ENCODE measurements around the gene HEXIM1.

HEXIM1 gene

GRCh38 chr17:45149669-45150664 lies 1.7 kb downstream of the HEXIM1 start:
- H3K9me3 ChIP-seq (ENCODE audit: low read depth, low read length) = no peaks in the 10 kb centered on the region

GRCh38 chr17:45150911-45151809 lies 2.9 kb downstream of the HEXIM1 start:
- Histone ChIP-seq H3K9me3 (ENCODE audit: low read depth, low read length) (no peaks in the 10 kb centered on the region), H3K36me3 (ENCODE audit: insufficient read depth, low read length) (no peaks in the 10 kb centered on the region), H3K27ac (peak overlapping the region; percentile 83), H3K9ac (ENCODE audit: insufficient read length) (peak overlapping the region; percentile 92), H3K4me3 (peak overlapping the region; percentile 97)
- no peak for DNase-seq (ENCODE audit: low read depth, low spot score)
- TF ChIP-seq EZH2 (IDR thresholded peaks at IDR 0.05) (no peak), FOXP2 (optimal IDR thresholded peaks at IDR 0.05; ENCODE audit: control extremely low read depth, extremely low read length, insufficient read depth) (no peak), POLR2AphosphoS5 (IDR thresholded peaks at IDR 0.05; ENCODE audit: borderline replicate concordance, low read depth, low read length) (no peak)

More at GRCh38 chr17:45149669-45150664, 1.7 kb downstream of the HEXIM1 start:
- DNase-seq (ENCODE audit: low read depth, low spot score) = no peak
- TF ChIP-seq EZH2 (IDR thresholded peaks at IDR 0.05) (no peak), FOXP2 (optimal IDR thresholded peaks at IDR 0.05; ENCODE audit: control extremely low read depth, extremely low read length, insufficient read depth) (no peak), POLR2AphosphoS5 (IDR thresholded peaks at IDR 0.05; ENCODE audit: borderline replicate concordance, low read depth, low read length) (no peak; the same call in 1 of the 2 replicates)
- peak overlapping the region; percentile 92 for H3K9ac ChIP-seq (ENCODE audit: insufficient read length)
- peak overlapping the region; percentile 97 for H3K4me3 ChIP-seq
- peak overlapping the region; percentile 87 for H3K27ac ChIP-seq
- no peaks in the 10 kb centered on the region for H3K36me3 ChIP-seq (ENCODE audit: insufficient read depth, low read length)

GRCh38 chr17:45155029-45155428 lies 6.8 kb downstream of the HEXIM1 start:
- Histone ChIP-seq H3K9me3 (ENCODE audit: low read depth, low read length) (no peaks in the 10 kb centered on the region), H3K27ac (no peak overlapping the region), H3K9ac (ENCODE audit: insufficient read length) (no peak overlapping the region), H3K4me3 (no peak overlapping the region), H3K36me3 (ENCODE audit: insufficient read depth, low read length) (no peaks in the 10 kb centered on the region)
- DNase-seq (ENCODE audit: low read depth, low spot score) = no peak
- TF ChIP-seq EZH2 (IDR thresholded peaks at IDR 0.05) = no peak
- no peak for TF ChIP-seq POLR2AphosphoS5 (IDR thresholded peaks at IDR 0.05; ENCODE audit: borderline replicate concordance, low read depth, low read length)
- TF ChIP-seq FOXP2 (optimal IDR thresholded peaks at IDR 0.05; ENCODE audit: control extremely low read depth, extremely low read length, insufficient read depth) = no peak

GRCh38 chr17:45155483-45155882 lies 7.2 kb downstream of the HEXIM1 start:
- TF ChIP-seq POLR2AphosphoS5 (IDR thresholded peaks at IDR 0.05; ENCODE audit: borderline replicate concordance, low read depth, low read length) (no peak), FOXP2 (optimal IDR thresholded peaks at IDR 0.05; ENCODE audit: control extremely low read depth, extremely low read length, insufficient read depth) (no peak), EZH2 (IDR thresholded peaks at IDR 0.05) (no peak)
- DNase-seq (ENCODE audit: low read depth, low spot score) = no peak
- Histone ChIP-seq H3K9me3 (ENCODE audit: low read depth, low read length) (no peaks in the 10 kb centered on the region), H3K27ac (peak overlapping the region; percentile 72; the same call in 1 of the 2 replicates), H3K36me3 (ENCODE audit: insufficient read depth, low read length) (no peaks in the 10 kb centered on the region), H3K4me3 (no peak overlapping the region), H3K9ac (ENCODE audit: insufficient read length) (no peak overlapping the region)

- Histone ChIP-seq H3K36me3 (ENCODE audit: insufficient read depth, low read length) (no peaks in the 10 kb centered on the region), H3K9ac (ENCODE audit: insufficient read length) (no peak overlapping the region), H3K27ac (no peak overlapping the region), H3K9me3 (ENCODE audit: low read depth, low read length) (no peaks in the 10 kb centered on the region), H3K4me3 (no peak overlapping the region)
- no peak for DNase-seq (ENCODE audit: low read depth, low spot score)
- TF ChIP-seq POLR2AphosphoS5 (IDR thresholded peaks at IDR 0.05; ENCODE audit: borderline replicate concordance, low read depth, low read length) (no peak), EZH2 (IDR thresholded peaks at IDR 0.05) (no peak), FOXP2 (optimal IDR thresholded peaks at IDR 0.05; ENCODE audit: control extremely low read depth, extremely low read length, insufficient read depth) (no peak)
These were observed 8.0 kb downstream of the HEXIM1 start for GRCh38 chr17:45156242-45156641.

GRCh38 chr17:45160447-45161287 lies 12.4 kb downstream of the HEXIM1 start:
- DNase-seq (ENCODE audit: low read depth, low spot score) = no peak
- peak overlapping the region; percentile 81 for H3K4me3 ChIP-seq
- H3K27ac ChIP-seq = peak overlapping the region; percentile 97
- H3K9me3 ChIP-seq (ENCODE audit: low read depth, low read length) = no peaks in the 10 kb centered on the region
- H3K9ac ChIP-seq (ENCODE audit: insufficient read length) = peak overlapping the region; percentile 99
- TF ChIP-seq FOXP2 (optimal IDR thresholded peaks at IDR 0.05; ENCODE audit: control extremely low read depth, extremely low read length, insufficient read depth) = no peak
- TF ChIP-seq EZH2 (IDR thresholded peaks at IDR 0.05) = no peak
- TF ChIP-seq POLR2AphosphoS5 (IDR thresholded peaks at IDR 0.05; ENCODE audit: borderline replicate concordance, low read depth, low read length) = no peak
- H3K36me3 ChIP-seq (ENCODE audit: insufficient read depth, low read length) = no peaks in the 10 kb centered on the region

- Histone ChIP-seq H3K9ac (ENCODE audit: insufficient read length) (peak within 1 kb of the TSS; percentile 99), H3K36me3 (ENCODE audit: insufficient read depth, low read length) (no peaks in the 10 kb centered on the region), H3K27ac (peak within 1 kb of the TSS; percentile 97), H3K4me3 (peak within 1 kb of the TSS; percentile 81), H3K9me3 (ENCODE audit: low read depth, low read length) (no peaks in the 10 kb centered on the region)
- DNase-seq (ENCODE audit: low read depth, low spot score) = peak; percentile 100
- TF ChIP-seq FOXP2 (optimal IDR thresholded peaks at IDR 0.05; ENCODE audit: control extremely low read depth, extremely low read length, insufficient read depth) (peak; percentile 36), EZH2 (IDR thresholded peaks at IDR 0.05) (no peak), POLR2AphosphoS5 (IDR thresholded peaks at IDR 0.05; ENCODE audit: borderline replicate concordance, low read depth, low read length) (peak; percentile 92)
These were observed 13.2 kb downstream of the HEXIM1 start, which contains the start of gene HEXIM2 for GRCh38 chr17:45161288-45162024. TSS of gene HEXIM2 (plus strand) at chr17:45161875. CDS start at chr17:45162794, 919 bp downstream.
